NCI-H2196 (cell line): ENCODE measurements around the gene DGKD.
"Not testable (repeated sequence)": the region's sequence is repeated elsewhere in the genome, so short reads cannot be mapped to it uniquely, and the experiment has no call there.

Source experiments
- DNase-seq: peaks from one replicate; lab custom pipeline; 2025; ENCODE audit not compliant: unreplicated experiment; lab: John Stamatoyannopoulos, UW

DGKD gene

DNA sequence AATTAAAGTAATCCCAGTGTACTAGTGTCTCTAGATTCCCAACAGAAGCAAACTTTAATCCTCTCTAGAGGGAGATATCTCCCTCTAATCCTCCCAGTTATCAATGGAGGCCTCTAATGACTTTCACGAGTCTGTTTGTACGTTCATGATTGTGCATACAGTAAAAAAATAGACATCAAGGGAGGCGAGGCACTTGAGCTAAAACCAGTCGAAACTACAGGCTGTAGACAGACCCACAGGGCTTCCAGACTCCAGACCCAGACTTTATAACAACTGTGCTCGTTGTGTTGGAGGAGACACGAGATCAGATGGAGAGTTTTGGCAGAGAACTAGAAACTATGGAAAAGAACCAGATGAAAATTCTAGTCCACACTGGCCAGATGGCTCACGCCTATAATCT is 7.0 kb downstream of the DGKD start:
- no peak for DNase-seq

DNA sequence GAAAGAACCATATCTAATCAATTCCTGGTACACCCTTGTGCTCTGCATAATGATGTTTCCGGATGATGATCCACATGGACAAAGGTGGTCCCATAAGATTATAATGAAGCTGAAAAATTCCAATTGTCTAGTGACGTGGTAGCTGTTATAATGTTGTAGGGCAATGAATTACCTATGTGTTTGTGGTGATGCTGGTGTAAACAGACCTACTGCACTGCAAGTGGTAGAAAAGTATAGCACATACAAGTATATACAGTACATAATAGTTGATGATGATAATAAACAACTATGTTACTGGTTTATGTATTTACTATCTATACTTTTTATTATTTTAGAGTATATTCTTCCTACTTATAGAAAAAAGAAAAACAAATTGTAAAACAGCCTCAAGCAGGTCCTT is 8.4 kb downstream of the DGKD start:
- no peak for DNase-seq

DNA sequence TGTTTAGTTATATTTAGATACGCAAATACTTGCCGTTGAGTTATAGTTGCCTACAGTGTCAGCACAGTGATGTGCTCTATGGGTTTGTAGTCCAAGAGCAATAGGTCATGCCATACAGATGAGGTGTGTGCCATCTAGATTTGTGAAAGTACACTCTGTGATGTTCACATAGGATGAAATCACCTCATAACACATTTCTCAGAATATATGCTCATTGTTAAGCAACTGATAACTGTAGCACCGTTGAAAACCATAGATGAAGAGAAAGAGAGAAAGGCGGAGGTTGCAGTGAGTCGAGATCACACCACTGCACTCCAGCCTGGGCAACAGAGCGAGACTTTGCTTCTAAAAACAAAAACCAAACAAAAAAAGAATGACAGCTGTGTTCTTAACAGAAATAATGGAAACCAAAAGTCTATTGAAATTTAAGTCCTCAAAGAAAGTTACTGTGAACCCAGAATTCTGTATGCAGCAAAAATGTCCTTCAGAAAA is 9.5 kb downstream of the DGKD start:
- DNase-seq = no peak

DNA sequence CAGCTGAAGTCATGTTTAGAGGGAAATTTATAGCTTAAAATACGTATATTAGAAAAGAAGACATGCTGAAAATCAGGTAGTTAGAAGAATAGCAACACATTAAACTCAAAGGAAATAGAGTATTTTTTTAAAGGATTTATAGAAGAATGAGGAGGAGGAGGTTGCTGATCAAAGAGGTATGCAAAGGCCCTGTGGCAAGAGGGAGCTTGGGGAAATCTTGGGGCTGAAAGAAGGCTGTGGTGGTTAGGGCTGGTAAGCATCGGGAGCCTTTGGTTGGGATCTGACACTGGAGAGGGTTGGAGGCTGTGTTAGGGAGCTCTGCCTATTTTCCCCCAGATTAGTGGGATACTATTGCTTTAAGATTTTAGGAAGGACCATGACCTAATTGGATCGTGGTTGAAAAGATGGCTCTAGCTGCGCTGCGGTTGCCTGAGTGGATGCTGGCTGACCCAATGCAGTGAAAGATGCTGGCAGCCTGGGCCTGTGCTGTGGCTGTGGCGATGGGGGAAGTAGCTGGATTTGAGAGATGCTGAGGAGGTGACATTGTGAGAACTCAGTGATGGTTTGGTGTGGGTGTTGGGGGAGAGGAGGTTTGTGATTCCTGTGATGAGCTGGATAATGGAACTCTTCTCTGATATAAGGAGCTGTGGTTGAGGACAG is 11.7 kb downstream of the DGKD start:
- DNase-seq = no peak

DNA sequence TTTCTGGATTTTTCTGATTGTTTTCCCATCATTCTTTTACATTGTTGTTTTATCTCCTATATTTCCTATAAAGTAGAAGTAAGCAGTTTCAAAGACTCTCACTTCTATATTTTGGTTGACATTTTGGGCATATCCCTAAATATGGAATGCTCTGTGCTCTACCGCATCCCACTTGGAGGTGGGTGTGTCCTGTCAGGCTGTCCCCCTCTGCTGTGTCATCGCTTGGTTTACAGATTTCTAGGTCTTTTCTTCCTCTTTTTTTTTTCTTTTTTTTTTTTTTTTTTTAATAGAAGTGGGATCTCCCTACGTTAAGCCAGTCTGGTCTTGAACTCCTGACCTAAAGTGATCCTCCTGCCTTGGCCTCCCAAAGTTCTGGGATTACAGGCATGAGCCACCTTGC is 13.3 kb downstream of the DGKD start:
- no peak for DNase-seq

DNA sequence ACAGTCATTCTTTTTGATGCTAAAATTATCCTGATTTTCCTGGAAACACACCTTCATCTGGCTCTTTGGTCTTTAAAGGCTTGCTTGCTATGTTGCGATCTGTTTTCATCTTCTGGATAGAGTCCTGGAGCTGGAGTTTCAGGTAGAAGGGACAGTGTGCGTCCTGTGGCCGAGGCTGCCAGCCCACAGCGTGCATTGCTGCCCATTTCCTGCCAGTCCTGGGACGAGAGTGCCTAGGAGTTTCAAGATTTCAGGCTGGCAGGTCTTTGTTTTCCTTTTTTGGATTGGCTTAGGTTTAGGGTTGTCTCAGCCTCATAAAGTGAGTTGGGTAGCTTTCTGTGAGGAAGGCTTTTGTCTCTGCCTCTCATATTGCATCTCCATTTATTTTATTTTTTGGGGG is 14.5 kb downstream of the DGKD start:
- no peak for DNase-seq

DNA sequence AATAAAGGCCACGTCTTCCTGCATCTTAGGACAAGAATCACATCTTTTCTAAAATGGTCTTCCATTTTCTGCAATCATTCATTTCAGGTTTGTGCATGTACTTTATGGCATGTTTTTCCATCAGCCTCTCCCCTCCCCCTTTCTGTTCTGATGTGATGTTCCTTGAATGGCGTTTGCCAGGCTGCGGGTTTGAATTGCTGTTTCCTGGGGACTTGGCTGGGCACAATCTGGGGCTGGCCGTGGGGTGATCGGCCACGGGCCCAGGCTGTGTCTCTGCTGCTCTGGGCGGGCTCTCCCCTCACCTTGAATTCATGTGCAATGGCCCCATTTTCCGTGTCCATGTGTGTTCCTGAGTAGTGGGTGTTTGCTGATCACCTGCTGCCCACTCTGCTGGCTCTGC is 15.2 kb downstream of the DGKD start:
- DNase-seq = no peak

DNA sequence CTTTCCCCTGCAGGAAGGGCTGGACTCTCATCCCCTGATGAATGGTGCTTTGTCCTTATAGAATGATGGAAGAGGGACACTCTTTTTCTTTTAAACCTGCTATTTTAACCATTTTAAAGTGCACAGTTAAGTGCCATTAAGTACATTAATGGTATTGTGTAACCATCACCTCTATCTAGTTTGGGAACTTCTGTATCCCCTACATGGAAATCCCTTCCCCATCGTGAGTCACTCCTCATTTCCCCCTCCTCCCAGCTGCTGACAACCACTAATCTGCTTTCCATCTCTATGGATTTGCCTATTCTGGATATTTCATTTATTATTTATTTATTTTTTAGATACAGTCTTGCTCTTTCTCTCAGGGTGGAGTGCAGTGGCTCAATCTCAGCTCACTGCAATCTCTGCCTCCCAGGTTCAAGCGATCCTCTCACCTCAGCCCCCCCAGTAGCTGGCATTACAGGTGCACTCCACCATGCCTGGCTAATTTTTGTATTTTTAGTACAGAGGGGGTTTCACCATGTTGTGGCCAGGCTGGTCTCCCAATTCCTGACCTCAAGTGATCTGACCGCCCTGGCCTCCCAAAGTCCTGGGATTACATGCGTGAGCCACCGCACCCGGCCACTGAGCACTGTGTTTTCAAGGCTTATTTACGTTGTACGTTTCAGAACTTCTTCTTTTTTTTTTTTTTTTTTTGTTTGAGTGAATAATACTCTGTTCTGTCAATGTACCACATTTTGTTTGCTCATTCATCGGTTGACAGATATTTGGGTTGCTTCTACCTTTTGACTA is 15.8 kb downstream of the DGKD start:
- no peak for DNase-seq

DNA sequence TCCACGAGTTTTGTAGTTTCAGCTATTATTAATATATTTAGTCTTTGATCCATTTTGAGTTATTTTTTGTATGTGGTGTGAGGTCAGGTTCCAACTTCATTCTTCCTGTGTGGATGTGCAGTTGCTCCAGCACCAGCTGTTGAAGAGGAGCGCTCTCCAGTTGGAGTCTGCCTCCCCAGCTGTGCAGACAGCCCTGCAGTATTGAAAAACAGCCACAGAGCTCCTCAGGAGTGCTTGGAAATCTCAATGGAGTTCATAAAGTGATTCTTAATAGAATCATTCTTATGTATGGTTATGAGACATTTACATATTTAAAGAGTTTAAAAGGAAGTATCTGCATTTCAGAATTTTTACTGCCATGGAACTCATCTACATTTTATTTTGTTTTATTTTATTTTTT is 17.3 kb downstream of the DGKD start:
- no peak for DNase-seq

DNA sequence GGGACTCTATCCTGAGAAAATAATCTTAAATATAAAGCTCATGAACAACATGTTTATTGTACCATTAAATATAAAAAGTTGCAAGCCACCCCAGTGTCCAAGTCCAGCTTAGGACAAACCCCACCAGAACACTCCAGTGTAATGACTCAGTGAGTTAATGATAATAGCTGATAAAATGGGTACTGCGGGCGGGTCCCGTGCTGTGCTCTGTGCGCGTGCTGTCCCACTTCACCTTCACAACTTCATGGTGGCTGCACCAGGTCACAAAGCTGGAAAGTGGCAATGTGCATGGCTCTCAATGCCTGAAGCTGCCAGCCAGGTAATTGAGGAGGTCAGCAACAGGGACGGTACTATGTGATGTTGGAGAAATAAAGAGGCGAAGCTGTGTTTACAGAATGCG is 18.6 kb downstream of the DGKD start:
- DNase-seq = no peak

DNA sequence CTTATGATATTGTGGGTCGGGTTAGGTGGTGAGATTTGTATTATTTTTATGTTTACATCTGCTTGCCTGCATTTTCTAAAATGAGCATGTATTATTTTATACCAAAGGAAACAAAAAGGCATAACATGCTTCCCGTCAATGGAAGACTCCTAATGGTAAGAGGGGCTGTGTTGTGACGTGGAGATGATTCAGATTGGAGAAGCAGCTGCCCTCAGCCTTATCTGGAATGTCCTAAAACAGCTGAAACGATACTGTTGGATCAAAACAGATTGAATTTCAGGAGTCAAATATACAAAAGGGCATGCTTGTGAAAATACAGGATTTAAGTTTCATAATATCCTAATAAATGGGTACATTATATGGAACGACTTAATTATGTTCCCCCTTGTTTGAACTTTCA is 19.0 kb downstream of the DGKD start:
- no peak for DNase-seq

DNA sequence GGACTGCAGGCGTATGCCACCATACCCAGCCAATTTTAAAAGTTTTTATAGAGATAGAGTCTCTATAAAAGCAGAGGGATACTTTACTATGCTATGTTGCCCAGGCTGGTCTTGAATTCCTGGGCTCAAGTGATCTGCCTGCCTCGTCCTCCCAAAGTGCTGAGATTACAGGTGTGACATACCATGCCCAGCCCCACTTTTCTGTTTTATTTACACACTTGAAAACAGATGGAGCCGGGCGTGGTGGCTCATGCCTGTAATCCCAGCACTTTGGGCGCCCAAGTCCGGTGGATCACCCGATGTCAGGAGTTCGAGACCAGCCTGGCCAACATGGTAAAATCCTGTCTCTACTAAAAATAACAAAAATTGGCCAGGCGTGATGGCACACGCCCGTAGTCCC is 20.5 kb downstream of the DGKD start:
- not testable (repeated sequence) for DNase-seq

DNA sequence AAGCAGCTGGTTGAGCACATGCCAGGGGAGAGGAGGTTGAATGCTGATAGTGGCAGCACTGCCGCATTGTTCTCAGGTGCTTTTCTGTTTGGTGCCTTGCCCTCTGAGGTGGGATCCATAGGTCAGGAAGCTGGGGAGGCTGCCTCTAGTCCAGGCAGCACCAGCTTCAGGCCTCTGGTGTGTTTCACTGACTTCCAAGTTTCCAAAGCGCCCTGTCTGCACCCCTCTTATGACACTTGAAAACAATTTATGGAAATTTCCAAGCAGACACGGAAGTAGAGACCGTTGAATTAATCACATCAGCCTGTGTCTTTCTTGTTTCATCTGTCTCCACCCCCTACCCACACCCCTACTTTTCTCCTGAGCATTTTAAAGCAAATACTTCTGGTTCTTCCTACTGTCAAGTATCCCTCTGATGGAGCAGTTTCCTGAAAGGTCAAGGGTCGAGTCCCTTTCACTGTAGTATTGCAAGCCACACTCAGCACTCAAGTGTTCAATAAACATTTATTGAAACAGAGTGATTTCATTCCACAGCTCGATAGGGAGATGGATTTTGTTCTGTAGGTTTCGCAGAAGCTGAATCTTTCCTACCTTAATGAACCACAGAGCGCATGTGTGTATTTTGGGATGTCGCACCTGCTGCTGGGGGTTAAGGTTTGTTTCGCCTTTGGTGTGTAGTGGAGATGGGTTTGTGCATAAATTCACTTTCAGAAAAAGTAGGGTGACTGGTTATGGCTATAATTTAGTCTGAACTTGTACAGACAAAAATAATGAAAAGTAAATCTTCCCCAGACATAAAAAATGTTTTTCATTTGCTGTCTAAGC is 21.4 kb downstream of the DGKD start:
- no peak for DNase-seq

DNA sequence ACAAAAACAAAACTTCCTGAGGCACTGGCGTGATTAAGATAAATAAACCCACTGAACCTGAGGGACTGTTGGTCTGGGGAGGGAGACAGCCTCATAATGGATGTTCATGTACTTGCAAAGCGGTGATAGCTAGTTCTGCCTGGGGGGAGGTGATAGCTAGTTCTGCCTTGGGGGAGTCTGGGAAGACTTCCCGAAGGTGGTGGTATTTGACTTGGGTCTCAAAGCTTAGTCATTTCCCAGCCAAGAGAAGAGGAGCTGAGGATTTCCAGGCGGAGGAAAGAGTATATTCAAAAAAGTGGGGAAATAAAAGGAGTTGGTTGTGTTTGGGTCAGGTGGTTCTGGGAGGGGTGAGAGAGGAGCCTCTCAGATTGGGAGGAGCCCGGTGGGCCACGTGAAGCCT is 24.7 kb downstream of the DGKD start:
- no peak for DNase-seq

DNA sequence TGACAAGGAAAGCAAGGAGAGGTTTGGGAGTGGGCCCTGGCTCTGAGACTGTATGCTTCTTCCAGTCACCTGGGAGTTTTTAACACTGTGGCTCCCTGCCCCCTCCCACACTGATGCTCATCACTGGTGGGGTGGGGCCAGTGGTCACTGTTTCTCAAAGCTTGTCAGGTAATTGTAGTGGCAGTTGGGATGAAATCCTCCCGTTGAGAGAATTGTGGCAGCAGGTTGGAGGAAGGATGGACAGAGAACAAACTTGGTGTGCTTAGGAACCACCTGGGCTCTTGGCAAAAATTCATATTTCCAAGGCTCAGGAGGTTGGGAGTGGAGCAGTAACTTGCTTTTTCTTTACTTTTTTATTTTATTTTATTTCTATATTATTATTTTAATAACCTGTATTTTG is 25.1 kb downstream of the DGKD start:
- no peak for DNase-seq

DNA sequence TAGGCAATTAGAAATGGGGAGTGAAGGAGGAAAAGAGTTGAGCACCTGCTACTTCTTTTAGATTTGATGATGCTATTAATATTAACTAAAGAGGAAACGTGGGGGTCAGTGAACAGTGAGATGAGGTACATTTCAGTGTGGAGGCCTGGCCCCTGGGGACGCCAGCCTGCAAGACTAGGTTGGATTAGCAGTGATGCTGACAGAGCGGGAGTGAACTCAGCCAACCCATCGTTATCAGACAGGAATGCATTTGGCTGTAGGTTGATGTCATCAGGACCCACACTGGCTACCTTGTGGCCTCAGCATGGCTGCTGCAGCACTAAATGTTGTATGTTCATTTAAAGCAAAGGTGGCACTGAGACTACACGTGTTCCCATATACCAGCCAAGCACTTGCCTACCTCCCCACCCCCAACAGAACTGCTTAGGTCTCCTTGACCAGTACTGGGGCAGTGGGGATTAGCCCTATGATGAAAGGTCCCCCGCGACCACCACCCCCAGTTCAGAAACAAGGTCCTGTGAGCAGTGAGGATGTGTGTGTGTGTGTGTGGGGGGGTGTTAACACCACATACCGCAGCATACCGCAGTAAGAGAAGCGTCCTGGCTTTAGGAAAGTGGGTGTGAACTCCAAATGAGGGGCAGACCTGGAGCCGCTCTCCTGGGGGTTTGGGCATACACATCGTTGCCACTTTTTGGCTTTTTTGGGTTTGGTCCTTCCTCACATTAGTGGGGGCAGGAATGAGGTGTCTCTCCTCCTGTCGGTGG is 26.0 kb downstream of the DGKD start:
- DNase-seq = no peak

DNA sequence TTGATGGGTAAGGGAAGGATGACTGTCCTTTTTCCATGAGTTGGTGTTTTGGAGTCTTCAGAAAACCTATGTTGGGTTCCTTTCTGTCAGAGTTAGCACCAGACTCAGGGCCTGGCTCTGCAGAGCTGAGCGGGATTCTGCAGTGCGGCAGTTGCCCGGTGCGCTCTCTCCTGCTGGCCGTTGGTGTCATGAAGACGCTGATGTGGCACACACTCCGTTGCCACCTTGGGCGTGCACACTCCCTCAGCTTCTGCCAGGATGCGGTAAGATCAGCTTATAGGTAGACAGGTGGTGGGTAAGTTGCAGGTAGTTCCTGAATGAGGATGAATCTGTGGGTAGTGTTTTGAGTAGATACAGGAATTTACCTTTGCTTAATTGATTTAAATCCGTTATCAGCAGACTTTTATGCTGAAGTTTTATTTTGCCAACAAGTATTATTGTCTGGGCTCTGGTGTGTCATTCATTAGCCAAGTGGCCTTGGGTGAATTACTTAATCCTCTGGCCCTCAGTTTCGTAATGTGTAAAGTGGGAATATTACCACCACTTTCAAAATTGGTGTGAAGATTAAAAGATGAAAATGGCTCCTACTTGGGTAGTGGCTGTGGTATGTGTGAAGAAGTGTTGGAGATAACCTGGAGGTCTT is 26.8 kb downstream of the DGKD start:
- no peak for DNase-seq

DNA sequence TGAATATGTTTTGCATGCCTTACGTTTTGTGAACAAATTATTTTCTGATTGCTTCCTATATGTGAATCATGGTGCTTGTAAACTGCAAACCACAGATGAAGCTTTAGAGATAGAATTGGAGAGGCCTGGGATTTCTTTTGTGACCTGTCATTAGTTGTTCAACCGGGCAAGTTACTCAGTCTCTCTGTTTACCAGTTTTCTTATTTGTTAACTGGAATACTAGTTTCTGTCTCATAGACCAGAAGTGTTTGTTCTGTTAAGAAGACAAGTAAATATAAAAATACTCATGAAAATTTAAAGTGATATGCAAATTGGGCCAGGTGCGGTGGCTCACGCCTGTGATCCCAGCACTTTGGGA is 27.3 kb downstream of the DGKD start:
- DNase-seq = no peak

DNA sequence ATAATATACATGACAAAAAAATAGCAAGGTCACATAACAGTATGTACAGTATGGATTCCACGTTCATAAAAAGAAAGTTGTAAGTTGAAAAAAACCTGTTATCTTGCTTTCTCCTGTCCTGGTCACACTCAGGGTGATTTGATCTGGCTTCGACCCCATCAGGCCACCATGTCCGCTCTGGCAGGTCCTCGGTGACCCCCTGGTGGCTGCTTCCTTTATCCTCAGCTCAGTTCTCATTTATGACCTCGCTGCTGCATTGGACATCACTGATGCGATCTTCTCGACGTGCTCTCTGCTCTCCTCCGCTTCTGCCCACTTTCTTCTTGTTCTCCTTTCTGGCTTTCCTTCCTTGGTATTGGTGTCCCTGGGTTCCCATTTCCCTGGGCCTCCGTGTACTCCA is 29.7 kb downstream of the DGKD start:
- no peak for DNase-seq

DNA sequence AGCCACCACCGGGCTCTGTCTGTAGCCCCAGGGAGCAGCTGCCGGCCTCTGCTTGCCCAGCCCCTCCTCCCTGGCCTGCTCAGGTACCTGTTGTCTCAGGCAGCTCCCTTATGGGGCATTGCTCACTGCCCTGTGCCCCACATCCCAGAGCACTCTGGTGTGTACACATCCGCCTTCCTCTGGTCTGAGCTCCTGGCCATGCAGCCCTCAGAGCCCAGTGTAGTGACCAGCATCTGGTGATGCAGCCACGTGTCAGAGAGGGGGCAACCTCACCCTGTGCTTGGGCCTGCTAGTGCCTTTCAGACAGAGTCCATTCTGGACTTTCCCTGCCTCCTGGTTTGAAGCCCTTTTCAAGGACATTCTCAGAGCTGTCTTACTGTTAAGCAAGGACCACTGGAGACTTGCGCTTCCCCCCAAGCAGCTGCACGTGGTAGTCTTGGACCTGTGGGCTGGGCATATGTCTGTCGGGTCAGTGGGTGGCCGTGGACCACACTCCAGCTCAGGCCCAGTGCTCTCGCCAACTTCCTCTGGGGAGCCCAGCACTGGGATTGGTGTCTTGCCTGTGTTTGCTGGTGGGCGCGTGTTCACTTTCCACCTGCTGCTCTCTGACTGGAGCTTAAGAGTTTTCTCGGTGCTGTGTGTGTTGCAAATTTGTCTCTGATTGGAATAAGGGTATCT is 30.7 kb downstream of the DGKD start:
- DNase-seq = no peak
